Measurements from ENCODE around the gene FCHSD1.
"Not testable (repeated sequence)": the region's sequence is repeated elsewhere in the genome, so short reads cannot be mapped to it uniquely, and the experiment has no call there.

FCHSD1 gene

DNA sequence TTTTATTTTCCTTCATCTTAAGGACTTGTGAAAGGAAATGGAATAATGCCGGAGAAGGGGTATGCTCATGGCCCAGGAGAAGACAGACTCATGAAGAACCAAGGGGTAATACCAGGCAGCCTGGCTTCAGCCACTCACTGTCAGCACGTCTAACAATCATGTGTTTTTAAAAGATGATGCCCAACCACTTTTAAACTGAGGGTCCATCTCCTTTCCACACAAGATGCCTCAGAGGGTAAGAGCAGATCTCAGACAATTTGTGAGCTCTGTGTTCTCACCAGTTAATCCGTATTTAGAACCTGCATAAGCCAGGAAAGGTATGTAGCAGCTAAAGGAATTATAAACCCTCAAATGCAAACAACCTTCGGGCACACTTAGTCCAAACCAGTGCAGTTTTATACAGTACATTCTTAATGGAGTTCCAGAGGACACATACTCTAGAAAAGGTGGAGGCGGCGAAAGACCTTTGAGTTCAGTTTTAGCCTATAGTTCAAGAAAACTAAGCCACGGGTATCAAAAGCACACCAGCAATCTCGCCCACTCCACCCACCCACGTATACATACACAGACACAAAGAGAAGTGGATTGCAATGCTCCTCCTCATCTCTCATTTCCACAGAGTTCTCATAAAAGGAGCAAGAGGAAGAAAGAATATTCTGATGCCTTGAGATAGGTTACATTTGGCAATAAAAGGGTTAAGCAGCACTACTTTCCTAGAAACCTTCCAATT, 35.1 kb downstream of the FCHSD1 start:
- in situ Hi-C loops (cut with HindIII; ENCODE audit: low sequenced_read_pairs), result no loop called here
- TF ChIP-seq, protein P1, sequence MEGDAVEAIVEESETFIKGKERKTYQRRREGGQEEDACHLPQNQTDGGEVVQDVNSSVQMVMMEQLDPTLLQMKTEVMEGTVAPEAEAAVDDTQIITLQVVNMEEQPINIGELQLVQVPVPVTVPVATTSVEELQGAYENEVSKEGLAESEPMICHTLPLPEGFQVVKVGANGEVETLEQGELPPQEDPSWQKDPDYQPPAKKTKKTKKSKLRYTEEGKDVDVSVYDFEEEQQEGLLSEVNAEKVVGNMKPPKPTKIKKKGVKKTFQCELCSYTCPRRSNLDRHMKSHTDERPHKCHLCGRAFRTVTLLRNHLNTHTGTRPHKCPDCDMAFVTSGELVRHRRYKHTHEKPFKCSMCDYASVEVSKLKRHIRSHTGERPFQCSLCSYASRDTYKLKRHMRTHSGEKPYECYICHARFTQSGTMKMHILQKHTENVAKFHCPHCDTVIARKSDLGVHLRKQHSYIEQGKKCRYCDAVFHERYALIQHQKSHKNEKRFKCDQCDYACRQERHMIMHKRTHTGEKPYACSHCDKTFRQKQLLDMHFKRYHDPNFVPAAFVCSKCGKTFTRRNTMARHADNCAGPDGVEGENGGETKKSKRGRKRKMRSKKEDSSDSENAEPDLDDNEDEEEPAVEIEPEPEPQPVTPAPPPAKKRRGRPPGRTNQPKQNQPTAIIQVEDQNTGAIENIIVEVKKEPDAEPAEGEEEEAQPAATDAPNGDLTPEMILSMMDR (IDR thresholded peaks at IDR 0.05; ENCODE audit: low read depth, low read length, missing control alignments), result no peak
- no peak overlapping the region for H3K4me3 ChIP-seq (ENCODE audit: low read depth, low read length)
- DNase-seq (ENCODE audit: low read depth), result no peak

DNA sequence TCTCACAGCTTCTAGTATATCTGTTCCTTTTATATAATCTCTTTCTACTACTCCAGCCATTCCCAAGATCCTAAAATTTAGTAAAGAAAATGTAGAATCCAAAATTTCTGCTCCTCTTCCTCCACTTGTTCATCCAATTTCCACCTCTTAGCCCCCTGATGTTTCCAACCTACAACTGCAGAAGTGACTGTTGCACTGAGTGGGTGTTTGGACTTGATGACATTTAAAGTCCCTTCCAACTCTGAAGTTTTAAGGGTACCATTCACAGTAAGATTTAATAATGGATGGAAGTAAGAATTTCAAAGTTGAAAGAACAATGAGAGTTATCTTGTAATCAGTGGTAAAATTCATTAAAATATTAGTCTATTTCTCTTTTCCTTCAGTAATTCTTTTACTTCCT, 37.9 kb downstream of the FCHSD1 start:
- H3K4me3 ChIP-seq (ENCODE audit: low read depth, low read length), result no peak overlapping the region
- TF ChIP-seq, protein P1 (IDR thresholded peaks at IDR 0.05; ENCODE audit: low read depth, low read length, missing control alignments), result no peak
- no peak for DNase-seq (ENCODE audit: low read depth)
- in situ Hi-C loops (cut with HindIII; ENCODE audit: low sequenced_read_pairs), result no loop called here

DNA sequence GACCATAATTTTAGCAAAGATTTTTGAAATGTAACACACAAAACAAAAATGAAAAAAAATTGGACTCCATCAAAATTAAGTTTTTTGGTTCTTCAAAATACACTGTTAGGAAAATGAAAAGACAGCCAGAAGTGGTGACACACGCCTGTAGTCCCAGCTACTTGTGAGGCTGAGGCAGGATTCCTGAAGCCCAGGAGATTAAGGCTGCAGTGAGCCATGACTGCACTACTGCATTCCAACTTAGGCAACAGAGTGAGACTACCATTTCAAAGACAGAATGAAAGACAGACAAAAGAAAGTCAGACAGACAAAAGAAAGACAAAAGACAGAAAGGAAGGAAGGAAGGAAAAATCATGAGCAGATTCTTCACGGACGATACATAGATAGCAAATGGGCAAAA, 39.9 kb downstream of the FCHSD1 start:
- TF ChIP-seq, protein P1 (IDR thresholded peaks at IDR 0.05; ENCODE audit: low read depth, low read length, missing control alignments), result no peak
- DNase-seq (ENCODE audit: low read depth), result no peak
- no peak overlapping the region for H3K4me3 ChIP-seq (ENCODE audit: low read depth, low read length)
- in situ Hi-C loops (cut with HindIII; ENCODE audit: low sequenced_read_pairs), result no loop called here

DNA sequence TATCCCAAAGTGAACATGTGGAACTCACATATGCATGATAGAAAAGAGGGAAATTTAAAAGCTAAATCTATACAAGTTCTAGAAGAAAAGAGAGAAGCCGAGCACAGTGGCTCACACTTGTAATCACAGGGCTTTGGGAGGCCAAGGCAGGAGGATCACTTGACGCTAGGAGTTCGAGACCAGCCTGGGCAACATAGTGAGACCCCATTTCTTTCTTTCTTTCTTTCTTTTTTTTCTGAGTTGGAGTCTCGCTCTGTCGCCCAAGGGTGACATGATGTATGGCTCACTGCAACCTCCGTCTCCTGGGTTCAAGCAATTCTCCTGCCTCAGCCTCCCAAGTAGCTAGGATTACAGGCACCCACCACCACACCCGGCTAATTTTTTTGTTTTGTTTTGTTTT, 41.3 kb downstream of the FCHSD1 start:
- in situ Hi-C loops (cut with HindIII; ENCODE audit: low sequenced_read_pairs); H3K4me3 ChIP-seq (ENCODE audit: low read depth, low read length); DNase-seq (ENCODE audit: low read depth): not testable (repeated sequence)

DNA sequence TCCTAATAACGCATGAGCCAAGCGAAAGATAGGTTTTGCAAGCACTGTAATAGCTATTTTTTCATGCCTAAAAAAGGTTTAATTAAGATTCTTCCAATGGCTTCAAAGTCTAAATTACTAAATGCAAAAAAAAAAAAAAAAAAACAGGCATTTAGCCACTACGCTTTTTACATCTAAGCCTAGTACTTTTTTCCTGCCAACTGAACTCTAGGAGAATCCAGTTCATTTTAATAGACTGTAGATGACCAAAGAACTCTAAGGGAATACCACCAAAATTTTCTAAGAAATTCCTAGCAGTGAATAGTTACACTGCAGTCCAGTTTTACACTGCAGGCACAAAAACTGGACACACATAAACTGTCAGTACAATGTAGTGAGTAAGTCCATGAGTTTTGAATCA, 42.2 kb downstream of the FCHSD1 start:
- DNase-seq (ENCODE audit: low read depth), result no peak
- TF ChIP-seq, protein P1 (IDR thresholded peaks at IDR 0.05; ENCODE audit: low read depth, low read length, missing control alignments), result no peak
- no peak overlapping the region for H3K4me3 ChIP-seq (ENCODE audit: low read depth, low read length)
- in situ Hi-C loops (cut with HindIII; ENCODE audit: low sequenced_read_pairs), result no loop called here

DNA sequence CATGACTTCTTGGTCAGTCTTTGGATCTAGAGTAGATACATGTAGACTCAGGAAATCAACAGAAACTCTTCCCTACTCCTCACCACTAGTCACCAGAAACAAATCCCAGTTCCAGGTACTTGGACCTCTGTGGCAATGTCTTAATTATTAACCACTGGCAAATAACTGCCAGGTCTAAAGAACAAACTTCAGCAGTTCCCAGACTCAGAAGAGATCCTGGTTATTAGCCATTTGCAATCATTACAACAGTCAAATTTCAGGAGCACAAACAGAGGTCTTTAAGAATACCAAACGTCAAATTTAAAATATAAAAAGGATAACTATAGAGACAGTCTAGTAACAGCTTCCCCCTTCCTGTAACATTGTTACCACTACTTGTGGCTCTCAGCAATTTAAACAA, 42.7 kb downstream of the FCHSD1 start:
- DNase-seq (ENCODE audit: low read depth), result no peak
- no peak overlapping the region for H3K4me3 ChIP-seq (ENCODE audit: low read depth, low read length)
- TF ChIP-seq, protein P1 (IDR thresholded peaks at IDR 0.05; ENCODE audit: low read depth, low read length, missing control alignments), result no peak
- in situ Hi-C loops (cut with HindIII; ENCODE audit: low sequenced_read_pairs), result no loop called here

DNA sequence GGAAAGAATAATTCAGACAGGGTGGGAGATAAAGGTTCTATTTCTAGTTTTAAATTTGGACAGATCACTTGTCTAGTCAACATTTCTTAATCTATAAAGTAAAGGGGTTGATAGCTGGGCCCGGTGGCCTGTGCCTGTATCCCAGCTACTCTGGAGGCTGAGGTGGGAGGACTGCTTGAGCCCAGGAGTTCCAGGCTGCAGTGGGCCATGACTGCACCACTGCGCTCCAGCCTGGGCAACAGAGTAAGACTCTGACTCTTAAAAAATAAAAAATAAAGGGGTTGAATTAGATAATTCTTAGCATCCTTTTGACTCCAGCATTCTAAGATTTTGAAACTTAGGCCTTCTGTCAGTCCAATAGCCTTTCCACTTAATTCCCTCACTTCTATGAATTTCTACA, 43.2 kb downstream of the FCHSD1 start:
- no peak overlapping the region for H3K4me3 ChIP-seq (ENCODE audit: low read depth, low read length)
- in situ Hi-C loops (cut with HindIII; ENCODE audit: low sequenced_read_pairs), result no loop called here

More for the DNA sequence above, 43.2 kb downstream of the FCHSD1 start:
- TF ChIP-seq, protein P1 (IDR thresholded peaks at IDR 0.05; ENCODE audit: low read depth, low read length, missing control alignments), result no peak
- no peak for DNase-seq (ENCODE audit: low read depth)
